DND-41 (cell line): ENCODE data around the gene TAF15.

ENCODE experiments used
- EZH2 ChIP-seq: IDR thresholded peaks from 3 replicates; pipeline ENCODE4 v1.6.1; 2012; ENCODE audit warnings: borderline replicate concordance, low read depth, mild to moderate bottlenecking, moderate library complexity, low read length, inconsistent platforms; ENCODE audit not compliant: severe bottlenecking
- TF ChIP-seq, protein P1 (sequence below): IDR thresholded peaks from 2 replicates; pipeline ENCODE4 v1.5.1; 2012; ENCODE audit warnings: borderline replicate concordance, low read length, moderate library complexity, mild to moderate bottlenecking; ENCODE audit not compliant: poor library complexity, severe bottlenecking; ENCODE audit errors: extremely low read depth

DNA sequence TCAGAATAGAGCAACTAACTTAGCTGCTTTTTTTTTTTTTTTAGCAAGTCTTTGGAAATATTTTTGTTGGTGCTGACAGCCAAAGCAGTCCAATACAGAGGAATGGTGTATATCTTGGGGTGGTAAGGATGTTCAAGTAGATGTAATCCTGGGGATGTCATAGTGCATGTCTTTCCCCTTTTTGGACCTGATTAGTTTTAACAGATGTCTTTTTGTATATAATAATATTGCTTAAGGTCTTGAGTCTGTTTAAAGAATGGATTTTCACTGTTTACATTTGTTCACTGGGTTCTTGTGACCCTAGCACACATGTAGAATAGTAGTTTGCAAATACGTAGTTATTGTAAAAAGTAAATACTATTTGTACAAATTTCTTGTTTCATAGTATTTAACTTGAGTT lies 7.9 kb downstream of the TAF15 start:
- TF ChIP-seq, protein P1, sequence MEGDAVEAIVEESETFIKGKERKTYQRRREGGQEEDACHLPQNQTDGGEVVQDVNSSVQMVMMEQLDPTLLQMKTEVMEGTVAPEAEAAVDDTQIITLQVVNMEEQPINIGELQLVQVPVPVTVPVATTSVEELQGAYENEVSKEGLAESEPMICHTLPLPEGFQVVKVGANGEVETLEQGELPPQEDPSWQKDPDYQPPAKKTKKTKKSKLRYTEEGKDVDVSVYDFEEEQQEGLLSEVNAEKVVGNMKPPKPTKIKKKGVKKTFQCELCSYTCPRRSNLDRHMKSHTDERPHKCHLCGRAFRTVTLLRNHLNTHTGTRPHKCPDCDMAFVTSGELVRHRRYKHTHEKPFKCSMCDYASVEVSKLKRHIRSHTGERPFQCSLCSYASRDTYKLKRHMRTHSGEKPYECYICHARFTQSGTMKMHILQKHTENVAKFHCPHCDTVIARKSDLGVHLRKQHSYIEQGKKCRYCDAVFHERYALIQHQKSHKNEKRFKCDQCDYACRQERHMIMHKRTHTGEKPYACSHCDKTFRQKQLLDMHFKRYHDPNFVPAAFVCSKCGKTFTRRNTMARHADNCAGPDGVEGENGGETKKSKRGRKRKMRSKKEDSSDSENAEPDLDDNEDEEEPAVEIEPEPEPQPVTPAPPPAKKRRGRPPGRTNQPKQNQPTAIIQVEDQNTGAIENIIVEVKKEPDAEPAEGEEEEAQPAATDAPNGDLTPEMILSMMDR = no peak
- TF ChIP-seq EZH2 = no peak
